Body of pancreas (tissue), 4 donors: ENCODE data around the gene CASTOR1.

ENCODE experiments used
- CTCF ChIP-seq, 7 experiments: fragments of 450-650 bp in 4 of 7; fragments of 200-600 bp in 3 of 7; sonication (generic) in 3 of 7; IDR thresholded peaks; one replicate each; pipeline ENCODE4 v1.5.1; 2016 to 2019; ENCODE audit warnings: antibody characterized with exemption in 7 of 7
- POLR2A ChIP-seq, 3 donors: fragments of 450-650 bp; IDR thresholded peaks; one replicate each; pipeline ENCODE4 v1.6.1; 2016; ENCODE audit warnings: antibody characterized with exemption in 3 of 3, mild to moderate bottlenecking in 2 of 3

GRCh38 chr22:30253205-30253852 is 36.0 kb downstream of the CASTOR1 start:
- TF ChIP-seq POLR2A (IDR thresholded peaks at IDR 0.05): peak in 1 of 3 donors; percentile 22
- TF ChIP-seq CTCF (IDR thresholded peaks at IDR 0.05): no peak
